ENCODE measurements around the gene TAS2R13. TPM values are rescaled to one million over a fixed set of nuclear protein-coding genes. Genes with fewer than 3 reads are reported as not detected.

The TAS2R13 gene, protein sequence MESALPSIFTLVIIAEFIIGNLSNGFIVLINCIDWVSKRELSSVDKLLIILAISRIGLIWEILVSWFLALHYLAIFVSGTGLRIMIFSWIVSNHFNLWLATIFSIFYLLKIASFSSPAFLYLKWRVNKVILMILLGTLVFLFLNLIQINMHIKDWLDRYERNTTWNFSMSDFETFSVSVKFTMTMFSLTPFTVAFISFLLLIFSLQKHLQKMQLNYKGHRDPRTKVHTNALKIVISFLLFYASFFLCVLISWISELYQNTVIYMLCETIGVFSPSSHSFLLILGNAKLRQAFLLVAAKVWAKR
- not detected for polyA plus RNA-seq (2013, experiment 1 of 2; ENCODE audit: insufficient read length)
- polyA plus RNA-seq (2013, experiment 2 of 2; ENCODE audit: insufficient read length), result not detected

- no peak for DNase-seq
These were observed at the start of gene TAS2R13 for GRCh38 chr12:10909462-10909861. TSS of gene TAS2R13 (minus strand) at chr12:10909562. CDS start at chr12:10909298, 264 bp downstream.

- DNase-seq, result peak; percentile 41
These were observed 48.4 kb upstream of the TAS2R13 start for GRCh38 chr12:10957741-10958140.

GRCh38 chr12:10956085-10956484 lies 46.7 kb upstream of the TAS2R13 start:
- no peak for DNase-seq

- no peak for DNase-seq
These were observed 43.3 kb upstream of the TAS2R13 start for GRCh38 chr12:10952645-10953044.

- DNase-seq, result no peak
These were observed 33.8 kb upstream of the TAS2R13 start for GRCh38 chr12:10943167-10943566.

GRCh38 chr12:10941916-10942607 lies 32.7 kb upstream of the TAS2R13 start:
- no peak for DNase-seq

DNA sequence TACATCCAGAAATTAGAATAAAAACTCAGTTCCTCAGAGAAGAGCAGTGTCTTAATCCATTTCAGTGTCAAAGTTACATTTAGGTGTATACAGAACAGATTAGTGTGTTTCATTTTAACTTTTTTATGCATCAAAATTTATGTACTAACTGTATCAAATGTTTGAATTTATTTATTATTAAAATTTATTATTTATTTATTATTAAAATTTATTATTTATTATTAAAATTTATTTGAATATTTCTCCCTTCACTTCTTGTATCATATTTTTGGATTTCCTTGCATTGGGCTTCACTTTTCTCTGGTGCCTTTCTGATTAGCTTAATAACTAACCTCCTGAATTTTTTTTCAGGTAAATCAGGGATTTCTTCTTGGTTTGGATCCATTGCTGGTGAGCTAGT lies 32.0 kb upstream of the TAS2R13 start:
- DNase-seq, result no peak

GRCh38 chr12:10940389-10940788 lies 31.0 kb upstream of the TAS2R13 start:
- DNase-seq, result peak; percentile 82

DNA sequence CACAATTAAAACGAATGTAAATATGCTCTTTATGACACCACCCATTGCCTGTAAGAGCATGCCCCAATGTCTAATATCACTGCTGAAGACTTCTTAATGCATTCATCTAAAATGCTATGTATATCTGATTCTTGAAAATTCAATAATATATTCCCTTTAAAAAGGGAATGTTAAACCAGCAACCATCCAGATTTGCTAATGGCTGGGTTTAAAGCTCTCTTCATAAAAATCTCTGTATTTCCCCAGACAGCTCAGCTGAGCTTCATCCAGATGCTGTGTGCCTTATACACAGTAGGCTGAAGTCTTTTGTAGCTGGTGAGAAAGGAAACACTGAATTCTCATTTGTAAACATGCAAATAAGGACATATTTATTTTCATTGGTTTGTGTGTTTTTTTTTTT lies 29.8 kb upstream of the TAS2R13 start, which contains the start of gene TAS2R14:
TAS2R14 (minus strand) TSS at position 101 of the 400 bp plus-strand sequence; CDS start at position 45, 56 bp downstream.
- DNase-seq, result no peak

GRCh38 chr12:10936506-10936905 lies 27.1 kb upstream of the TAS2R13 start:
- no peak for DNase-seq

DNA sequence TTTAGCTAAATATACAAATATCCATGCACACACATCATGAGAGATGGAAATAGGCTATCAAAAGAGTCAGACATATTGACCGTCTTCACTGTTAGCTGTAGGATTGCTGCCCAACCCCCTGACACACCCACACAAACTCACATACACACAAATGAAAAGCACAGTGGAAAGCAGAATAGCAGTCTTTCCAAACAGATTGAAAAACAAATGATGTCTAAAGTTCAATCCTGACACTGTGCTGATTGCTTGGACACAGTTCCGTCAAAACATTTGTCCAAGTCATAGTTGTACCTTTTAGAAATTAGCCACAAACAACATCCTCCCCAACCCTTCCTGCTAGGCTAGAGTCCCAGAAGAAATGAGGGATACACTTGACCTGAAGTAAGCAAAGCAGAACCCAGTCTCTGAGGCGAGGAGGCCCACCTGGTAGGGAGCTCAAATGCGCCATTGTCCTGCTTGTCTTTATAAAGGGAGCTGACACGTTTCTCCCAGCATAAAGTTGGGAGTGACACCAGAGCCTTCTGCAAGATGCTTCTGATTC lies 19.5 kb upstream of the TAS2R13 start, which contains the start of gene PRH2:
PRH2 (plus strand) TSS at position 491 of the 541 bp plus-strand sequence; CDS start at position 529, 38 bp downstream.
- DNase-seq, result no peak

DNA sequence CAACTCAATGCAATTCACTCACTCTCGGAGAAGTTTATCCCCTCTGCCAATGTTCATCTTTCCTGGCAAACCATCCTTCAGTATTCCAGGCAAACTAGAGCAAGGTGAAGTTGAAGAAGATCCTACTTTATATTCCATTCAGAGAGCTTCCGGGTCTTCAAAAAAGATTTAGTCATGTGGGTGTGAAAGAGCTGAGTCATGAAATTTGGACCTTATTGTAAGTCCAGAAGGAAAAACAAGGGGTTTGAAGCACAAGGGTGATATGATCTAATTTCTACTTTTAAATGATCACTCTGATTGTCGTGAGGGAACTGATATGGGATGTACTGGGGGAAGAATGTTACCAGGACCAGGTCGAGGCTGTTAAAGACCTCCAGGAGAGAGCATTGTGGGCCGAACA lies 16.9 kb upstream of the TAS2R13 start:
- no peak for DNase-seq

DNA sequence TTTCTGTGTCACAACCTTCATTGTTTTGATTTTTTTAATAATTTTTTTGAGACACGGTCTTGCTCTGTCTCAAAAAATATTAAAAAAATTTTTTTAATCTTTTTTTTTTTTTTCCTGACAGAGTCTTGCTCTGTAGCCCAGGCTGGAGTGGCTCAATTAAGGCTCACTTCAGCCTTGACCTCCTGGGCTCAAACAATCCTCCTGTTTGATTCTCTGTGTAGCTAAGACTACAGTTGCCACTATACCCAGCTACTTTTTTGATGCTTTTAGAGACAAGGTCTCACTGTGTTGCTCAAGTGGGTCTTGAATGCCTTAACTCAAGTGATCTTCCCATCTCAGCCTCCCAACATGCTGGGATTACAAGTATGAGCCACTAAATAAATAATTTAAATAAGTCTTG lies 10.4 kb upstream of the TAS2R13 start:
- no peak for DNase-seq

GRCh38 chr12:10910380-10910779 lies 1.0 kb upstream of the TAS2R13 start:
- no peak for DNase-seq

DNA sequence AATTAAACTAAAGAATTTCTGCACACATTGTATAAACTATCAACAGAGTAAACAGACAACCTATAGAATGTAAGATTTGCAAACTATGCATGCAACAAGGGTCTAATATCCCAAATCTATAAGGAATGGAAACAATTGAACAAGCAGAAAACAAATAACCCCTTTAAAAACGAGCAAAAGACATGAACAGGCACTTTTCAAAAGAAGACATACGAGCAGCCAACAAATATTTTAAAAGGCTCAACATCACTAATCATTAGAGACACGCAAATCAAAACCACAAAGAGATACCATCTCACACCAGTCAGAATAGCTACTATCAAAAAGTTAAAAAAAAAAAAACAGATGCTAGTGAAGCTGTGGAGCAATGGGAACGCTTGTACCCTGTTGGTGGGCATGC lies 4.7 kb downstream of the TAS2R13 start:
- no peak for DNase-seq

- DNase-seq, result no peak
These were observed 7.9 kb downstream of the TAS2R13 start for GRCh38 chr12:10901427-10901826.

DNA sequence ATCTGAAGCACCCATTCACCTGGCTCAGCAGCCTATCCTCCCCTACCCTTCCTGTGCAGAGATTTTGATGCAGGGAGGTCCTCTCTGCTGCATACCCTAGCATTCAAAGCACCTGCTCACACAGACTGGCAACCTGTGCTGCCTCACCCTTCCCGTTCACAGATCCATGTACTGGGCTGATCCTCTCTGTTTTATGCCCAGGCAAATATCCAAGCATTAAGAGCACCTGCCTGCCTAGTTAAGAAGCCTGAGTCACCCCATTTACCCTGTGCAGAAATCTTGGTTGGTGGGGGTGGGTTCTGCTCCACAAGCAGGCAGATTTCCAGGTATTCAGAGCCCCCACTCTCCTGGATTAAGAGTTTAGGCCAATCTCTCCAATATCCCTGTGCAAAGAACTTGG lies 8.4 kb downstream of the TAS2R13 start:
- no peak for DNase-seq

GRCh38 chr12:10900530-10900929 lies 8.8 kb downstream of the TAS2R13 start:
- DNase-seq, result no peak

DNA sequence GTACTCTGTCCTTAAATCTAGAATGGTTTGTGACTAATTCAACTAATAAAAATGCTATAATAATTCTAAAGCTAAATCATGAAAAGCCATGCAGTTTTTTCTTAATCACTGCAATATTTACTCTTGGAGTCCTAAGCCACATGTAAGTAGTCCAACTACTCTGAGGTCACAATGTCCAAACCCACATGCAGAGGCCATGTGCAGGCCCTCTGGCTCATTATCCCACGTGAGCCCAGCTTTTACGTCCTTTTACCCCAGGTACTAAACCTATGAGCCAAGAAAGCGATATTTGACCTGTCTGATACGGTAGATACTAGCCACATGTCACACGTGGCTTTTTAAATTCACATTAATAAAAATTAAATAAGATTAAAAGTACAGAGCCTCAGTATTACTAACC lies 12.5 kb downstream of the TAS2R13 start:
- no peak for DNase-seq

DNA sequence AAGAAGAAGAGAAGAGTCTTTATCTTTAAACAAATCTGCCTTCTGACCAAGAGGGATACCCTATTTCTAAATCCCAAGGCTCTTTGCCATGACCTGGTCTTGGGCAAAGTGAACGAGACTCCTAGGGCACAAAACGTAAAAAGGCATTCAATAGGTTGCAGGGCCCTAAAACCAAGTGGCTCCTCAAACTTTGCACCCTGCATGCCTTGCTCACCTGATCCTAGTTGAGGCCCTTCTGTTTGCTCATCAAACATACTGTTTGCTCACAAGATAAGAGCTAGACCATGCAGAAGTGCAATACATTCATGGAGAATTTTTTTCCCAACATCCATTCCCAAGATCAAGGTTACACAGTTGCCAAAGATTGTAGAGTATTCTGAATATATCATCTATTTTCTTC lies 17.4 kb downstream of the TAS2R13 start:
- no peak for DNase-seq

DNA sequence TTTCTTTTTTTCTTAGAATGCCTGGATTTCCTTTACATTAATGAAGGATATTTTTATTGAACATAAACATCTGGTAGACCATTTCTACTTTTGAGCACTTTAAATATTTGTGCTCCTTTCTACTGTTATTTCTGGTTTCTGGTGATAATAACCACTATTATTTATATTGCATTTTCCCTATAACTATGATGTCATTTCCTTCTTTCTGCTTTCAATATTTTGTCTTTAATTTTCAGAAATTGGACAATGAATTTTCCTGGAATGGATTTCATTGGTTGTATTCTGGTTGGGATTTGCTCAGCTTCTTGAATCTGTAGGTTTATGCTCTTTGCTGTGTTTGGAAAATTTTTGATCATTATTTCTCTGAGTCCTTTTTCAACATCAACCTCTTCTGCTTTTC lies 20.1 kb downstream of the TAS2R13 start:
- no peak for DNase-seq

- DNase-seq, result no peak
These were observed 25.2 kb downstream of the TAS2R13 start, which contains the start of gene PRH1 for GRCh38 chr12:10884086-10884725. TSS of gene PRH1 (minus strand) at chr12:10884255. CDS start at chr12:10884217, 38 bp downstream.

DNA sequence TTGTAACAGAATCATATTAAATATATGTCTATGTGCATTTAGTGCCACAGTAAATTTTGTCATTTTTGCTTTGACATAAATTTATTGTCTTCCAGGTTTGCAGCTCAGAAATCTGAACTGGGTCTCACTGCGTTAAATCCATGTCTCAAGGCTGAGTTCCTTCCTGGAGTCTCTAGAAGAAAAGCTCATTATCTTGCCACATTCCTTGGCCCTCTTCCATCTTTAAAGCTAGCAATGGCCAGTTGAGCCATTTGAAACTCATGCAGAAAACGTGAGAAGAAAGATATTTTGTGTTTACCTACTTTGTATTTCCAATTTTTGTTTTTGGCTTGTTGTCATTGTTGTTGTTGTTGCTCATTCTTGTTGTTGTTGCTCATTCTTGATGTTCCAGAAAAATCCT lies 36.0 kb downstream of the TAS2R13 start:
- peak; percentile 11 for DNase-seq

Data from fibroblast of skin of back (primary cell).